ENCODE results near the gene KIAA1217. TPM values are rescaled to one million over a fixed set of nuclear protein-coding genes. Genes with fewer than 3 reads are reported as not detected.

The KIAA1217 gene
- total RNA-seq, 2 experiments from 2014 or later, result 0.67 to 1.3 TPM

- CTCF ChIA-PET, result no interaction called here
- peaks cover 2% of the 10 kb centered on the region for H3K9me3 Mint-ChIP-seq
- no peaks in the 10 kb centered on the region for H3K36me3 Mint-ChIP-seq (ENCODE audit: low read depth)
- POLR2A ChIA-PET, result no interaction called here
- H3K4me3 Mint-ChIP-seq, result no peak overlapping the region
- no peak for ATAC-seq
- DNase-seq, result no peak
- peaks cover 4% of the 10 kb centered on the region for H3K27me3 Mint-ChIP-seq
- no peaks in the 10 kb centered on the region for H3K4me1 Mint-ChIP-seq (ENCODE audit: low read depth)
- no peak overlapping the region for H3K27ac Mint-ChIP-seq
- no peak for TF ChIP-seq CTCF (IDR thresholded peaks at IDR 0.05)
- intact Hi-C loops (cut with micrococcal nuclease), result no loop called here
Observed at GRCh38 chr10:24180891-24181290, 28.0 kb upstream of the KIAA1217 start.

- Mint-ChIP-seq H3K4me1 (ENCODE audit: low read depth) (no peaks in the 10 kb centered on the region), H3K4me3 (no peak overlapping the region), H3K27me3 (peaks cover 9% of the 10 kb centered on the region), H3K27ac (no peak overlapping the region), H3K36me3 (ENCODE audit: low read depth) (no peaks in the 10 kb centered on the region), H3K9me3 (no peaks in the 10 kb centered on the region)
- ChIA-PET CTCF (interaction anchor here (1.2 kb wide), 1 partner anchor 11 kb away, joined by 3 read pairs; no protein-coding TSS in a partner anchor), POLR2A (no interaction called here)
- no peak for TF ChIP-seq CTCF (IDR thresholded peaks at IDR 0.05)
- ATAC-seq (no peak), DNase-seq (no peak)
- intact Hi-C loops (cut with micrococcal nuclease), result no loop called here
Observed at GRCh38 chr10:24184455-24184854, 24.5 kb upstream of the KIAA1217 start.

- no peaks in the 10 kb centered on the region for H3K36me3 Mint-ChIP-seq (ENCODE audit: low read depth)
- intact Hi-C loops (cut with micrococcal nuclease), result no loop called here
- H3K4me3 Mint-ChIP-seq, result no peak overlapping the region
- DNase-seq (no peak), ATAC-seq (no peak)
- peaks cover 2% of the 10 kb centered on the region for H3K27me3 Mint-ChIP-seq
- POLR2A ChIA-PET, result no interaction called here
- CTCF ChIA-PET, result interaction anchor here (1.4 to 1.7 kb wide), 2 partner anchors 877 to 1035 kb away, joined by 3 to 4 read pairs; no protein-coding TSS in a partner anchor
- no peak for TF ChIP-seq CTCF (IDR thresholded peaks at IDR 0.05)
- no peaks in the 10 kb centered on the region for H3K4me1 Mint-ChIP-seq (ENCODE audit: low read depth)
- no peaks in the 10 kb centered on the region for H3K9me3 Mint-ChIP-seq
- H3K27ac Mint-ChIP-seq, result no peak overlapping the region
Observed at GRCh38 chr10:24193330-24193729, 15.6 kb upstream of the KIAA1217 start.

GRCh38 chr10:24197263-24197662 lies 11.7 kb upstream of the KIAA1217 start:
- ATAC-seq (no peak), DNase-seq (no peak)
- ChIA-PET CTCF (interaction anchor here (0.7 to 4.2 kb wide), 6 partner anchors 10 to 321 kb away, joined by 3 to 17 read pairs (median 6); partner anchors contain the start of gene KIAA1217), POLR2A (no interaction called here)
- Mint-ChIP-seq H3K27me3 (peaks cover 7% of the 10 kb centered on the region), H3K9me3 (no peaks in the 10 kb centered on the region), H3K4me1 (ENCODE audit: low read depth) (no peaks in the 10 kb centered on the region), H3K36me3 (ENCODE audit: low read depth) (no peaks in the 10 kb centered on the region), H3K27ac (no peak overlapping the region), H3K4me3 (no peak overlapping the region)
- intact Hi-C loops (cut with micrococcal nuclease), result loop anchor here (5.0 kb wide), 1 partner anchor 200 kb away; no protein-coding TSS in a partner anchor
- TF ChIP-seq CTCF (IDR thresholded peaks at IDR 0.05), result no peak

GRCh38 chr10:24201503-24202180 lies 7.3 kb upstream of the KIAA1217 start:
- POLR2A ChIA-PET, result no interaction called here

More at GRCh38 chr10:24201503-24202180, 7.3 kb upstream of the KIAA1217 start:
- no peaks in the 10 kb centered on the region for H3K9me3 Mint-ChIP-seq
- intact Hi-C loops (cut with micrococcal nuclease), result no loop called here
- peaks cover 3% of the 10 kb centered on the region for H3K4me1 Mint-ChIP-seq (ENCODE audit: low read depth)
- no peak overlapping the region for H3K4me3 Mint-ChIP-seq
- ATAC-seq (no peak), DNase-seq (no peak)
- peaks cover 16% of the 10 kb centered on the region for H3K27me3 Mint-ChIP-seq
- no peaks in the 10 kb centered on the region for H3K36me3 Mint-ChIP-seq (ENCODE audit: low read depth)
- CTCF ChIA-PET, result no interaction called here
- TF ChIP-seq CTCF (IDR thresholded peaks at IDR 0.05), result no peak
- no peak overlapping the region for H3K27ac Mint-ChIP-seq
